Left lung (tissue), 10 donors: Measurements from ENCODE around the gene GINS2. TPM values are rescaled to one million over a fixed set of nuclear protein-coding genes. Genes with fewer than 3 reads are reported as not detected.

Source experiments
- ATAC-seq: fragments of 200-7000 bp; cut with Tn5 transposase; one replicate; pipeline ENCODE4 v1.9.1; 2020; ENCODE audit warnings: moderate library complexity
- DNase-seq, 4 donors: peaks; one replicate each; pipeline ENCODE4 v3.0.0-alpha.2; 2013 to 2020
- H3K27ac ChIP-seq, 2 donors: fragments of 200-600 bp; sonication (generic) in 1 of 2; one replicate each; pipeline versions ENCODE4 v1.5.0 to v1.8.0; 2020 to 2021
- H3K27me3 ChIP-seq, 2 donors: fragments of 200-600 bp; sonication (generic) in 1 of 2; one replicate each; pipeline versions ENCODE4 v1.5.0 to v1.8.0; 2020 to 2021
- H3K36me3 ChIP-seq, 2 donors: fragments of 200-600 bp; sonication (generic) in 1 of 2; one replicate each; pipeline versions ENCODE4 v1.5.0 to v1.8.0; 2020 to 2021
- H3K4me1 ChIP-seq, 2 donors: fragments of 200-600 bp; one replicate each; pipeline ENCODE4 v1.8.0; 2021
- H3K4me3 ChIP-seq, 2 donors: fragments of 200-600 bp; sonication (generic) in 1 of 2; one replicate each; pipeline versions ENCODE4 v1.5.0 to v1.8.0; 2020 to 2021; ENCODE audit warnings: mild to moderate bottlenecking in 1 of 2
- H3K9me3 ChIP-seq, 2 donors: fragments of 200-600 bp; sonication (generic) in 1 of 2; one replicate each; pipeline versions ENCODE4 v1.5.0 to v1.8.0; 2020 to 2021
- CTCF ChIP-seq, 2 donors: fragments of 200-600 bp; sonication (generic) in 1 of 2; IDR thresholded peaks; one replicate each; pipeline versions ENCODE4 v1.5.0 to v1.8.0; 2021; ENCODE audit warnings: antibody characterized with exemption in 2 of 2
- intact Hi-C, 2 donors: fragments of 100-400 bp; cut with DNase I; formaldehyde crosslinking; loops; one replicate each; pipeline versions ENCODE4 v1.11.2 to v1.14.2; 2022
- polyA plus RNA-seq, 6 donors: library from polyadenylated mRNA; unstranded; fragments of 120-200 nt; gene quantifications; one replicate each; pipeline ENCODE4 v1.2.1, GENCODE V29; 2013; ENCODE audit not compliant: insufficient read length in 6 of 6
- total RNA-seq, 2 donors: library from RNA; stranded (reverse); fragmentation: NEBNext Ultra II Directional; extraction: Animal tissue kit (Norgen Biotek cat#: 25700); gene quantifications; one replicate each; pipeline ENCODE4 v1.2.1, GENCODE V29; 2021
- donor health status: DM: no; HTN: yes; CAD: no.
- donor health status: DM: no; HTN: no; CAD: no.

Gene GINS2
- total and polyA plus RNA-seq, 8 donors = 4.2 to 17.4 (median 13.8) TPM

GRCh38 chr16:85697431-85697830 lies 8.7 kb upstream of the GINS2 start:
- intact Hi-C loops = no loop called here
- Histone ChIP-seq H3K27ac (no peak overlapping the region), H3K4me3 (no peak overlapping the region), H3K36me3 (no peaks in the 10 kb centered on the region), H3K9me3 (no peaks in the 10 kb centered on the region), H3K27me3 (peaks cover 0 to 46% of the 10 kb centered on the region in 2 donors), H3K4me1 (no peaks in the 10 kb centered on the region)
- ATAC-seq (no peak), DNase-seq (no peak)
- no peak for TF ChIP-seq CTCF (IDR thresholded peaks at IDR 0.05)

DNA sequence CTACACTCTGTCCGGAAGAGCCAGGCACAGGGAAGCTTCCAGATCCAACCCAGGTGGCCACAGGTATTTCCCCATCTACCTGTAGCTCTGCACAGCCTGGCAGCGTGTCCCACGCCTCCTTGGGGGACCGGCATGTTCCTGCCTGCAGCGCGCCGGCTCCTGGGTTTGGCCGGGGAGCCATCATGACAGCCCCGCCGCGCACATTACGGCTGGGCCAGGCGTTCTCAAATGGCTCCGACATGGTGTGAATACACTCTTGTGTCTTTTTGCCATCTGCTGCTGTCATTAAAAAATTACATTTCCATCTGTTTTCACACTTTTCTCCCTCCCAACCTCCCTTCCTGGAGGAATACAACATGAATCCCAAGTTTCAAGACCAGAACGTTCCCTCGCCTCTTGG lies 8.0 kb upstream of the GINS2 start:
- TF ChIP-seq CTCF (IDR thresholded peaks at IDR 0.05) = no peak
- no peak overlapping the region for H3K4me3 ChIP-seq
- no peaks in the 10 kb centered on the region for H3K36me3 ChIP-seq
- H3K27me3 ChIP-seq = peaks cover 0 to 46% of the 10 kb centered on the region in 2 donors
- ATAC-seq (no peak), DNase-seq (no peak)
- intact Hi-C loops = no loop called here
- H3K4me1 ChIP-seq = no peaks in the 10 kb centered on the region
- no peaks in the 10 kb centered on the region for H3K9me3 ChIP-seq
- no peak overlapping the region for H3K27ac ChIP-seq

DNA sequence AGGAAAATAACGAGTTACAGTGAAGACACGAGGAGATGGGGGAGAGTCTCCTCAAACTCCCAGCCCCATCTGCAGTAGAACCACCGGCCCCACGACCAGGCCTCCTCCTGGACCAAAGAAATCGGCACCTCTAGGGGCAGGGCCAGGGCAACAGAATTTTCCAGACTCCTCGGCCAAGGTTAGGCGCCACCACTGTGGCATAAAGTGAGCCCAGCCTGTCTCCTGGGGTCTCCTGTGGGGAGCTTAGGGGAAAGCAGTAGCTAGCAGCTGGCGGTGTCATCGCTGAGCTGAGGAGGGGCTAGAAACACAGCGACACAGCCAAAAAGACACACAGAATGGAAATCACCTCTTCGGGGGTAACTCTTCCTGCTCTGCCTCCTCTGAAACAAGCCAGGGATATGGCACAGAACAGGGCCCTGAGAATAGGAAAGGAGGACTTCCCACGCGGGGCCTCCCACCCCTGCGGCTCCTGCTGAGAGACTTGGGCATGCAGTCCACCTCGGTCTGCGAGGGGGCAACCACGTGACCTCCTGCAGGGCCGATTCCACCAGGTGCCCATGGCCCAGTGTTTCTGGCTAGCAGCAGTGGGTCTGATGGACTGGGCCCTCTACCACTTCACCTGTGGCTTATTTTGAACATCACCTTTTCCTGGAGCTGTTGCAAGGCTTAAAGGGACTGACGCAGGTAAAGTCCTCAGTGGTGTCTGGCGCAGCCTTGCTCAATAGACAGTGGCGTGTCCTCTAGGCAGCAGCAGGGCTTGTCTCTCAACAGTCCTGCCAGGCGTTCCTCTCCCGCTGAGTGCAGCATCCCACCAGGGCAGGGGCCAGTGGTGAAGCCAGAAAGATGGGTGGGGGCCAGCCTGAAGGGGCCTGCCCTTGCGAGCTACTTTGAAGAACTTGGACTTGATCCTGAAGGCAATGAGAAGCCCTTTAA lies 6.7 kb upstream of the GINS2 start:
- intact Hi-C loops = no loop called here

GRCh38 chr16:85690469-85691064 lies 1.8 kb upstream of the GINS2 start:
- H3K4me3 ChIP-seq = no peak overlapping the region
- H3K9me3 ChIP-seq = no peaks in the 10 kb centered on the region
- ATAC-seq (no peak), DNase-seq (peak in 1 of 4 donors; percentile 29)
- H3K36me3 ChIP-seq = no peaks in the 10 kb centered on the region
- peaks cover 10 to 21% of the 10 kb centered on the region in 2 donors for H3K4me1 ChIP-seq
- no peak overlapping the region for H3K27ac ChIP-seq
- TF ChIP-seq CTCF (IDR thresholded peaks at IDR 0.05) = no peak
- intact Hi-C loops = no loop called here
- peaks cover 0 to 24% of the 10 kb centered on the region in 2 donors for H3K27me3 ChIP-seq

More for the DNA sequence above, 6.7 kb upstream of the GINS2 start:
- Histone ChIP-seq H3K27ac (no peak overlapping the region), H3K4me3 (no peak overlapping the region), H3K36me3 (no peaks in the 10 kb centered on the region), H3K27me3 (peaks cover 0 to 46% of the 10 kb centered on the region in 2 donors), H3K9me3 (no peaks in the 10 kb centered on the region), H3K4me1 (no peaks in the 10 kb centered on the region)
- ATAC-seq (no peak), DNase-seq (no peak)
- no peak for TF ChIP-seq CTCF (IDR thresholded peaks at IDR 0.05)

- no peak for TF ChIP-seq CTCF (IDR thresholded peaks at IDR 0.05)
- H3K27me3 ChIP-seq = peaks cover 0 to 18% of the 10 kb centered on the region in 2 donors
- no peak overlapping the region for H3K4me3 ChIP-seq
- peaks cover 10 to 21% of the 10 kb centered on the region in 2 donors for H3K4me1 ChIP-seq
- intact Hi-C loops = no loop called here
- H3K36me3 ChIP-seq = no peaks in the 10 kb centered on the region
- H3K27ac ChIP-seq = no peak overlapping the region
- H3K9me3 ChIP-seq = no peaks in the 10 kb centered on the region
- ATAC-seq (no peak), DNase-seq (no peak)
Observed at GRCh38 chr16:85689950-85690320, 1.2 kb upstream of the GINS2 start.
